ENCODE results near the gene SPAG4.

The SPAG4 gene

DNA sequence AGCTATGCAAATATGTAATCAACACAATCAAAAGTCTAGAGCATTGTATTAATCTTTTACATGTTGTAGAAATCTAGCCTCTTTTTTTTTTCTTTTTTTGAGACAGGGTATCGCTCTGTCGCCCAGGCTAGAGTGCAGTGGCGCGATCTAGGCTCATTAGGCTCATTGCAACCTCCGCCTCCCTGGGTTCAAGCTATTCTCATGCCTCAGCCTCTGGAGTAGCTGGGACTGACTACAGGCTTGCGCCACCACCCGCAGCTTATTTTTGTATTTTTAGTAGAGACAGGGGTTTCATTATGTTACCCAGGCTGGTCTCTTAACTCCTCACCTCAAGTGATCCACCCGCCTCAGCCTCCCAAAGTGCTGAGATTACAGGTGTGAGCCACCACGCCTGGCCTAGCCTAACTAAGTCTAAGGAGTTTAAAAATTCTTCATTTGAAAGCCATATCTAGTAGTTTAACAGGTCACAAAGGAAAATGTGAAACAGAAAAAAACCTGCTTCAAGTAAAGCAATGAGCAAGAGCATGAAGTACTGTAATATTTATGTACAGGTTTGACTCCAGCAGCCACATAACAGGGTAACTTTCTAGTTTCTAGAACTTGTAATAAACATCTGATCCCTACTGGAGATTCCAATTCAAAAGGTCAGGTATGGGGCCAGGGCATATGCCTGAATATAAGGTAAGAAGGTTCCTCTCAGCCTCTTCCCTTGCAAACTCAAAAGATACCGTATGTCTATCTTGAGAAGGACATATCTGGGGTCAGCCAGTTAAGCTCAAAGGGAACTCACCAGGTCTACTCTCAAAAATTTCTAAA is 44.7 kb downstream of the SPAG4 start:
- no peak for DNase-seq

DNA sequence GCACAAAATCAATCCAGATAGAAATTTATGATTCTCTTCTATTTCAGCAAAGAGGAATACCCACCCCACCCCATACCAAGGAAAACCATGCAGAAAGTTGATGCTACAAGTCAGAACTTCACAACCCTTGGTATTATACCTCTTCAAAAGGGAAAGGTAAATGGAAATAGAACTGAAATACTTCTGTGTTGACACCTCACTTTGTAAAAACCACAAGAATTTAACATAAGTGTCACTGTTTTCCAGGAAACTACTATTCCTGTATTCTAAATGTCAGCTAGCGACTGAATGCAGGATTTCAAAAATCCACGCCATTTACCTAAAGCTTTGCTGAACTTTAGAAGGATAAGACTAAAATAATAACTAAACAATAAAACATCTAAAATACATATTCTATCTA is 45.4 kb downstream of the SPAG4 start:
- no peak for DNase-seq

DNA sequence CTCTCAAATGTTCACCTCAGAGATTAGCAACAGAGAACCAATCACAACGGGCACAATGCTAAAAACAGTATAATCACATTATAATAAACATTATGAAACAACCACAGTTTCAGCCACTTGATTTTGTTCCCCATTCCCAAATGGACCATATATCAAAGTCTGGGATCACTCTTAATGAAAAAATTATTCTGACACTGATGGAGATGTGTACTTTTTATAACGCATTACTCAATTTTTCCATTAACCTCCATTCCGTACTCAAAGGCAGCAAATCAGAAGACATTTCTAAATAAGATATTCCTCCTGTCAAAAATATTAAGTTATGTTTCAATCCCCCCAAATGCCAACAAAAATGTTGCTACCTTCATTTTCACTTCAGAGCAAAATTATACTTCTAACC is 46.3 kb downstream of the SPAG4 start:
- DNase-seq, result no peak

DNA sequence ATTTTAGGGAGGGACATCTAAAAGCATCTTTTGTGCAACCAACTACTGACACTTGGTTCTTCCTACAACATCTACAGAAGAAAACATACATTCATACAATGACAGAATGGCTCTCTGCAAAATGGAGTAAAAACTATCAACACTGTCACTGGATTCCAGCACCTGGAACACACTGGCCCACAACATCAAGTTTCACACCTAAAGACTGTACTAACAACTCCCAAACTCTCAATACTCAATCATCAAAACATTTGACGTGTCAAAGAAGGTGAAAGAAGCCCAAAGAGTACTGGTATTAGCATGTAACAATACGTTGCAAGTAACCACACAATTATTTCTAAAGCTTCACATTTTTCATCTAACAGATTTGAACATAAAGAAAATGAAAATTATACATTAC is 46.9 kb downstream of the SPAG4 start:
- no peak for DNase-seq

DNA sequence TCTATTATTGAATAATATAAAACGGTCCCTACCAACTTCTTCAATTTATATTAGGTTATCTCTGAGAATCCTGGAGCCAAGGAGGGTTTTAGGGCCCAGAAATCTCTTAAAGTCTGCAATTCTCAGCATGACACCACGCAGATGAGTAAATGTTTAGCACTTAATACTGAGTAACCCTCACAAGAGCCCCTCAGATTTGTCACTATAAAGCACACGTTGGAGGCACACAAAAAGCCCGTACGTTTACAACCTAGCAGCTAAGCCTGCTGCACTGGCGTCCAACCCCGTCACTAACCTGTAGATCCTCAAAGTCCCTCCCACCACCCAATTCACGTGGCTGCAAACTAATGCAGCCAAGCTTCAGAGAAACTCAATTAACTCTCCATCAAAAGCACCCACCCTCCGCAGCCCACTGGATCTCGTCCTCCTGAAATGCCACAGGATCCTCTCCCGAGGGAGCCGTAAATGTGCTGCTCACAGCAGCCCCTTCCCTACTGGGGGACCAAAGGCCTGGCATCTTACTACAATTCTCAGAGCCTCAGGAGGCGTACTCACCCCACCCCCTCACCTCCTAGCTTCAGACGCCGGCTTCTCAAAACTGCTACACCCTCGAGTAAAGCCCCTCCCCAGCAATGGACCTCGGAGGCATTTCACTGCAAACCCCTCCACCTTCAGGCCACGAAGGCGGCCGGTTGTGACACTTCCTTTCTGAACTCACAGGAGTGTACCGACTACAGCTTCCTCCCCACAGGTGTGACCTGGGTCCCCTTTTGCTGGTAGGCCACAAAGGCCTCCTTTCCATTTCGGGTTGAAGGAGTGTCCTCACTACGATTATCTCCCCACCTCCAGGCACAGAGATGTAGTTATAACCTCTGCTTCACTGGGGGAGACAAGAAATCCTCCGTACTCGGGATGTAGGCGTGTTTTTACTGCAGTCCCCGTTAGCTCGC is 48.2 kb downstream of the SPAG4 start:
- peak; percentile 19 to 27 for DNase-seq

DNA sequence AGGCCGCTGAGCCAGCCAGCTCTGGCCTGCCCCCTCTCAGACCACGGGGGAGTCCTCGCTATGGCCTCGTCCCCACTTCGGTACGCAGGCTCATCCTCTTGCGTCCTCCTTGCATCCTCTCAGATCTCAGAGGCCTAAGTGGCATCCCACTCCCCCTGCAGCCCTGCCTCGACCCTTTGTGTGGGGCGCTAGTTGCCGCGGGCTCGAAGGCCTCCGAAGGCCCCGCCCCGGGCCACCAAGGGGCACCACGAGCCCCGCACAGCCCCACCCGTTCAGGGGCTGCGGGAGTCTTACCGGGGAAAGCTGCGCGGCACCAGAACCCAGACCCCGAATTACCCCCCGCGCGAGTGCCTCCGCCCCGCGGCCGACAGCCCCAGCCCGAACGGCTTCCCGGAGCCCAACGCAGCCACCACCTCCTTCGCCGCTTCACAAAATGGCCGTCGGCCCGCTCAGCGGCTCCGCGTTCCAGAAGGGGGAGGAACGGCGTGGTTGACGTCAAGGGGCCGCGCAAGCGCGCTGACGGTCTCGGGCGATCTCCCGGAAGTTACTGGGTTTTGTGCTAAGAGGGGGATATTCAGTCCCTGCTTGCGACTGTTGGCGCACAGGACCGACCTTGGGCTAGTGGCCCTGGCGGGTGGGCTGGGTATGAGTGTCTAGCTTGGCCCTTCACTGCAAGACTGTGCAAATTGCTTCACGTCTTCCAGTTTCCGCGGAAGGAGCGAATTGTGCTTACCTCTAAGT is 49.0 kb downstream of the SPAG4 start, which contains the start of the genes CPNE1 and RBM12:
Gene CPNE1 (minus strand): TSS at position 435 of the 741 bp plus-strand sequence. CDS start 31,977 bp downstream, outside the sequence.
Gene RBM12 (minus strand): TSS at position 435 of the 741 bp plus-strand sequence. CDS start 9,578 bp downstream, outside the sequence.
- peak; percentile 87 to 96 for DNase-seq

DNA sequence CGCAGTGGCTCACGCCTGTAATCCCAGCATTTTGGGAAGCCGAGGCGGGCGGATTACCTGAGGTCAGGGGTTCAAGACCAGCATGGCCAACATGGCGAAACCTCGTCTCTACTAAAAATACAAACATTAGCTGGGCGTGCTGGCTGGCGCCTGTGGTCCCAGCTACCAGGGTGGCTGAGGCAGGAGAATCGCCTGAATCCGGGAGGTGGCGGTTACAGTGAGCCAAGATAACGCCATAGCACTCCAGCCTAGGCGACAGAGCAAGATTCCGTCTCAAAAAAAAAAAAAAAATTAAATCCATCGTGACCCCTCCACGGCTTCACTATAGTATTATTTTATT is 50.3 kb downstream of the SPAG4 start:
- DNase-seq, result no peak

DNA sequence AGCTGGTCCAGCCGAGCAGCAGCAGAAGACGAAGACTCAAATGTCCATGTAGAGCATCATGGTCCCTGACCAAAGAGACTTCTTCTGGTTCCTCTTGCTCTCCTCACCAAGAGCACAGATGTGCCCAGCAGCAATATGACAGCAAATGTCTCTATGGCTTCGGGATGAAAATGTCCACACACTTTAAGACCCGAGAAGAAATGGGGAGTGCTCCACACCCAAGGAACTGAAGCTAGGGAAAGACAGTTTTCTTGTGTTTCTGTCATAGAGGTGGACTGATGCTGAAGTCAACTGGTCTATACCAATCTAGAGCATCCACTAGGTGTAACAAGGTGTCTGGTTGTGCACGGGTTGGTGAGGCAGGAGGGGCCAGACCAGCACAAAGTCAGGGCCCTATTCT is 53.6 kb downstream of the SPAG4 start:
- no peak for DNase-seq

DNA sequence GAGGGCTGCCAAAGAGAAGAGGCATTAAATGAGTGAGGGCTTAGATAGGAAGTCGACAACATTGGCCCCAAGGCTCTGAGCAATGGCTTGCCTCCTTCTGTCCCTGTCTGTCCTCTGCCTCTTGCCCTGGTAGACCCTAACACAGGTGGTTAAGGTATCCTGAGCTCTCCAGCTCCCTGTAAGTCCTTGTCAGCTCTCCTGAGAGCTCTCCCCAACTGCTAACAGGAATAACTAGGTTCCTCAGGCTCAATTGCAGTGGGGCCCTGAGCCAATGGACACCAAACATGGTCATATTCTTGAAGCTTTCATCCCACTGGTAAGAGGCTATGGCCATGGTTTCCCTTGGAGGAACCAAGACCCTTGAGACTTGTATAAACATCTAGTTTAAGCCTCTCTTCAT is 54.1 kb downstream of the SPAG4 start:
- DNase-seq, result no peak
